Fibroblast of gingiva (primary cell): ENCODE results near the gene PTPRC.
"Not testable (repeated sequence)": the region's sequence is repeated elsewhere in the genome, so short reads cannot be mapped to it uniquely, and the experiment has no call there.

Source experiments
- DNase-seq: peaks from one replicate; pipeline ENCODE4 v3.0.0-alpha.2; 2011; ENCODE audit warnings: low read depth

PTPRC gene

GRCh38 chr1:198638894-198639635 lies at the start of gene PTPRC:
Gene PTPRC, plus strand, starts transcription at chr1:198639040. Its CDS starts 229 bp downstream, at chr1:198639269.
- no peak for DNase-seq

- DNase-seq: no peak
Observed at GRCh38 chr1:198590454-198590853, 48.4 kb upstream of the PTPRC start.

GRCh38 chr1:198595765-198596164 lies 43.1 kb upstream of the PTPRC start:
- no peak for DNase-seq

- DNase-seq: no peak
Observed at GRCh38 chr1:198597690-198598430, 41.0 kb upstream of the PTPRC start.

- no peak for DNase-seq
Observed at GRCh38 chr1:198598796-198599321, 40.0 kb upstream of the PTPRC start.

GRCh38 chr1:198599749-198600148 lies 39.1 kb upstream of the PTPRC start:
- DNase-seq: no peak

- no peak for DNase-seq
Observed at GRCh38 chr1:198600906-198601305, 37.9 kb upstream of the PTPRC start.

GRCh38 chr1:198601310-198601709 lies 37.5 kb upstream of the PTPRC start:
- not testable (repeated sequence) for DNase-seq

- no peak for DNase-seq
Observed at GRCh38 chr1:198601936-198602889, 36.6 kb upstream of the PTPRC start.

- no peak for DNase-seq
Observed at GRCh38 chr1:198604975-198605374, 33.9 kb upstream of the PTPRC start.

GRCh38 chr1:198605406-198605805 lies 33.4 kb upstream of the PTPRC start:
- no peak for DNase-seq

- DNase-seq: no peak
Observed at GRCh38 chr1:198606020-198606438, 32.8 kb upstream of the PTPRC start.

GRCh38 chr1:198607714-198608113 lies 31.1 kb upstream of the PTPRC start:
- no peak for DNase-seq

GRCh38 chr1:198610362-198610761 lies 28.5 kb upstream of the PTPRC start:
- DNase-seq: peak; percentile 10

- no peak for DNase-seq
Observed at GRCh38 chr1:198611219-198611618, 27.6 kb upstream of the PTPRC start.

- DNase-seq: no peak
Observed at GRCh38 chr1:198612471-198613260, 26.2 kb upstream of the PTPRC start.

GRCh38 chr1:198617406-198617805 lies 21.4 kb upstream of the PTPRC start:
- no peak for DNase-seq

GRCh38 chr1:198619375-198620140 lies 19.3 kb upstream of the PTPRC start:
- no peak for DNase-seq

GRCh38 chr1:198620218-198620617 lies 18.6 kb upstream of the PTPRC start:
- DNase-seq: no peak
